Esophagus squamous epithelium (tissue), 5 donors: ENCODE results near the gene DLGAP4. TPM values are rescaled to one million over a fixed set of nuclear protein-coding genes. Genes with fewer than 3 reads are reported as not detected.

Source experiments
- DNase-seq: peaks from one replicate; lab custom pipeline; 2025; lab: John Stamatoyannopoulos, UW
- H3K27ac ChIP-seq, 4 donors: fragments of 200-600 bp; sonication (generic); one replicate each; pipeline ENCODE4 v1.5.1; 2016 to 2019; ENCODE audit warnings: mild to moderate bottlenecking in 1 of 4
- H3K27me3 ChIP-seq, 4 donors: fragments of 200-600 bp; sonication (generic); 1 replicate in 3 of 4; 2 replicates in 1 of 4; pipeline versions ENCODE4 v1.5.1 to v1.6.0; 2017 to 2021; ENCODE audit warnings: antibody characterized with exemption in 1 of 4
- H3K36me3 ChIP-seq, 3 donors: fragments of 200-600 bp; sonication (generic); one replicate each; pipeline ENCODE4 v1.5.1; 2016 to 2019
- H3K4me1 ChIP-seq, 3 donors: fragments of 200-600 bp; sonication (generic); one replicate each; pipeline ENCODE4 v1.5.1; 2017 to 2019
- H3K4me3 ChIP-seq, 4 donors: fragments of 200-600 bp; sonication (generic); 1 replicate in 3 of 4; 2 replicates in 1 of 4; pipeline ENCODE4 v1.5.1; 2016 to 2019; ENCODE audit warnings: mild to moderate bottlenecking in 2 of 4, moderate library complexity in 1 of 4
- H3K9me3 ChIP-seq, 3 donors: fragments of 200-600 bp; sonication (generic); one replicate each; pipeline ENCODE4 v1.5.1; 2016 to 2019
- CTCF ChIP-seq, 6 experiments: fragments of 450-650 bp in 4 of 6; fragments of 200-600 bp in 2 of 6; sonication (generic) in 2 of 6; IDR thresholded peaks; one replicate each; pipeline ENCODE4 v1.5.1; 2016 to 2019; ENCODE audit warnings: antibody characterized with exemption in 6 of 6, mild to moderate bottlenecking in 4 of 6, moderate library complexity in 4 of 6
- POLR2A ChIP-seq, 4 donors: fragments of 450-650 bp; IDR thresholded peaks; one replicate each; pipeline ENCODE4 v1.6.1; 2017; ENCODE audit warnings: antibody characterized with exemption in 4 of 4, mild to moderate bottlenecking in 4 of 4, moderate library complexity in 3 of 4
- WGBS, 2 donors: methylation state at CpG; one replicate each; pipeline ENCODE4 v1.1.5; 2018; 5-methylcytosine and 5-hydroxymethylcytosine counted together
- intact Hi-C: fragments of 100-400 bp; cut with DNase I; formaldehyde crosslinking; loops from one replicate; pipeline ENCODE4 v1.15.0; 2022
- total RNA-seq, 4 donors: library from RNA; depleted of rRNA; stranded (reverse); fragments of >200 nt; gene quantifications; one replicate each; pipeline ENCODE4 v1.1.0, GENCODE V29; 2016
- donor health status: DM: yes; HTN: yes; CAD: no.

Gene DLGAP4
- total RNA-seq, 4 donors from 2014 or later: 9.4 to 40.4 (median 16.4) TPM

DNA sequence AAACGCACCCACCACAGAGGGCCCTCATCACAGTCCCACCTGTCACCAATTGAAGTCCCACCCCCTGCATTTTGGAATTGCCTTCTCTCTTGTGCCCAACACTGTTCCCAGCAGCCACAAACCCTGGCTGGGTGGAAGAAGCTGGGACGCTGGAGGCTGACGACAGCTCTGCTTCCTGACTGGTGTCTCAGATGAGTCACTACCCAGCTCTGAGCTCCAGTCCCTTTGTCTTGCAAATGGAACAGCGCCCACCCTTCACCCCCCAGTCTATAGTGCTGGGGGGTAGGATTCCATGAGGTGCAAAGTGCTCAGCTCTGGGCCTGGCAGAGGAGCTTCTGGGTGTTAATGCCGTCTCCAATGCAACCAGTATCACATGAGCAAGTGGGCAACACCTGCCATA lies 85.3 kb downstream of the DLGAP4 start:
- TF ChIP-seq POLR2A (IDR thresholded peaks at IDR 0.05) (no peak), CTCF (IDR thresholded peaks at IDR 0.05) (no peak)
- Histone ChIP-seq H3K27ac (no peak overlapping the region), H3K4me3 (no peak overlapping the region), H3K9me3 (no peaks in the 10 kb centered on the region), H3K27me3 (peaks cover 0 to 30% (median 0%) of the 10 kb centered on the region in 4 donors), H3K36me3 (no peaks in the 10 kb centered on the region), H3K4me1 (peaks cover 0 to 9% (median 5%) of the 10 kb centered on the region in 3 donors)
- DNase-seq: no peak
- intact Hi-C loops: no loop called here
- WGBS, 2 donors: 11 to 49% methylated on average over 2 to 4 of the region's 5 CpGs

GRCh38 chr20:36391955-36392354 lies 85.8 kb downstream of the DLGAP4 start:
- intact Hi-C loops: no loop called here
- H3K27me3 ChIP-seq: peaks cover 0 to 30% (median 0%) of the 10 kb centered on the region in 4 donors
- H3K4me1 ChIP-seq: peaks cover 0 to 9% (median 5%) of the 10 kb centered on the region in 3 donors
- H3K27ac ChIP-seq: no peak overlapping the region
- no peak overlapping the region for H3K4me3 ChIP-seq
- 67 to 73% methylated on average over 2 to 4 of the region's 5 CpGs for WGBS, 2 donors
- DNase-seq: no peak
- TF ChIP-seq CTCF (IDR thresholded peaks at IDR 0.05): no peak
- no peak for TF ChIP-seq POLR2A (IDR thresholded peaks at IDR 0.05)
- no peaks in the 10 kb centered on the region for H3K9me3 ChIP-seq
- no peaks in the 10 kb centered on the region for H3K36me3 ChIP-seq

GRCh38 chr20:36392989-36393388 lies 86.8 kb downstream of the DLGAP4 start:
- peaks cover 0 to 31% (median 0%) of the 10 kb centered on the region in 4 donors for H3K27me3 ChIP-seq
- intact Hi-C loops: no loop called here

GRCh38 chr20:36394340-36394965 lies 88.3 kb downstream of the DLGAP4 start:
- TF ChIP-seq CTCF (IDR thresholded peaks at IDR 0.05): no peak
- no peak for TF ChIP-seq POLR2A (IDR thresholded peaks at IDR 0.05)
- peaks cover 0 to 9% (median 5%) of the 10 kb centered on the region in 3 donors for H3K4me1 ChIP-seq
- DNase-seq: no peak
- H3K27me3 ChIP-seq: peaks cover 0 to 42% (median 0%) of the 10 kb centered on the region in 4 donors
- intact Hi-C loops: no loop called here
- H3K9me3 ChIP-seq: no peaks in the 10 kb centered on the region
- H3K27ac ChIP-seq: no peak overlapping the region
- H3K4me3 ChIP-seq: no peak overlapping the region
- H3K36me3 ChIP-seq: no peaks in the 10 kb centered on the region
- WGBS, 2 donors: 48 to 58% methylated on average over 7 to 14 of the region's 20 CpGs

More at GRCh38 chr20:36392989-36393388, 86.8 kb downstream of the DLGAP4 start:
- 57 to 92% methylated on average over 2 to 3 of the region's 3 CpGs for WGBS, 2 donors
- DNase-seq: no peak
- no peaks in the 10 kb centered on the region for H3K9me3 ChIP-seq
- H3K36me3 ChIP-seq: no peaks in the 10 kb centered on the region
- peaks cover 0 to 9% (median 5%) of the 10 kb centered on the region in 3 donors for H3K4me1 ChIP-seq
- no peak overlapping the region for H3K4me3 ChIP-seq
- TF ChIP-seq CTCF (IDR thresholded peaks at IDR 0.05) (no peak), POLR2A (IDR thresholded peaks at IDR 0.05) (no peak)
- no peak overlapping the region for H3K27ac ChIP-seq

- Histone ChIP-seq H3K27me3 (peaks cover 0 to 57% (median 0%) of the 10 kb centered on the region in 4 donors), H3K4me3 (no peak overlapping the region), H3K9me3 (no peaks in the 10 kb centered on the region), H3K36me3 (no peaks in the 10 kb centered on the region), H3K4me1 (peaks cover 0 to 9% (median 5%) of the 10 kb centered on the region in 3 donors), H3K27ac (no peak overlapping the region)
- intact Hi-C loops: no loop called here
- no peak for DNase-seq
- TF ChIP-seq CTCF (IDR thresholded peaks at IDR 0.05): no peak
- 79 to 90% methylated on average over 6 of the region's 6 CpGs for WGBS, 2 donors
Observed at GRCh38 chr20:36396340-36396739, 90.2 kb downstream of the DLGAP4 start.
